GM23248 (cell line): Measurements from ENCODE around the gene CLIP4.

Experiments
- EZH2 ChIP-seq: fragments of 200-600 bp; sonication (generic); IDR thresholded peaks from 2 replicates; pipeline ENCODE4 v1.6.1; 2018; ENCODE audit warnings: antibody characterized with exemption, mild to moderate bottlenecking; ENCODE audit not compliant: insufficient read depth, poor library complexity, severe bottlenecking
- EZH2phosphoT487 ChIP-seq: fragments of 200-600 bp; sonication (generic); IDR thresholded peaks from 2 replicates; pipeline ENCODE4 v1.6.1; 2018; ENCODE audit warnings: antibody characterized with exemption, moderate library complexity, mild to moderate bottlenecking, low read depth; ENCODE audit not compliant: insufficient read depth

GRCh38 chr2:29154610-29155009 lies 39.4 kb downstream of the CLIP4 start:
- no peak for TF ChIP-seq EZH2phosphoT487
- no peak for TF ChIP-seq EZH2
